Measurements from ENCODE around the gene CBX5.
"Not testable (repeated sequence)": the region's sequence is repeated elsewhere in the genome, so short reads cannot be mapped to it uniquely, and the experiment has no call there.

Gene CBX5

DNA sequence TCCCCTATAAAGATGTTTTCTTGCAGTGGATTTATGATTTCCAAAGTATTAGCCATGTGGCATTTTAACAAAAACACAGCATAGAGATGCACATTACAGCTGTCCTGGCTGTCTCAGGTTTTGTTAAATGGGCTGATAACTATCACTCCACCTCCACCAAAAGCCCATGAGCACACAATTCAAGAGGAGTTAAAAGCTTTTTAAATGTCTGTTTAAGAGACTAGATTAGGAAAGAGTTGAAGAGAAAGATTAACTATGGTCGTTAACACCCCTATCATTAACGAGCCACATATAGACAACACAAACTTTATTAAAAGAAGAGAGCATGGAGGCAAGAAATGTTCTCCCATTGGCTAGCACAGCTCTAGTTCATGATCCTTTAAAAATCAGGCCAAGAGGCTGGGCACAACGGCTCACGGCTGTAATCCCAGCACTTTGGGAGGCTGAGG is 14.5 kb downstream of the CBX5 start:
- DNase-seq: no peak

DNA sequence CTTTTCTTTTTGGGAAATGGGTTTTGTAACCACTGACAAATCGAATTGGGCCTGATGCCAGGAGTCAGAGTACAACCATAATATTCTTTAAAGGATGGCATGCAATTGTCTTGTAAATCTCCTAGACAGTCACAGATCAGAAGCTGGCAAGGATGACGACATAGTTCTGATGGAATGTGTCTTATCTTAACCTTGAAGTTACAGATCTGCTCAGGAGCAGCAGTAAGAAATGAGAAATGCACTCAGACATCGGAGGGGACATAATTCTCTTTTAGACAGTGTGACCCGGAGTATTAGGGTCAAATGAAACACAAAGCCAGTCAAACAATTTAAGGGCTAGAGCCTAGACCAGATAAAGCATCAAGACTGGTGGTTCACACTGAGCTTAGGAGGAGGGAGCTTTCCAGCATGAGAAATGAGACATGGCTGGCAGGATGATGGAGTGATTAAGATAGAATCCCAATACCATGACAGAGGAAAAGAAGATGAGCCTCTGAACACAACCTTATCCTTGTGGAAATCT is 17.5 kb downstream of the CBX5 start:
- DNase-seq: peak; percentile 77

DNA sequence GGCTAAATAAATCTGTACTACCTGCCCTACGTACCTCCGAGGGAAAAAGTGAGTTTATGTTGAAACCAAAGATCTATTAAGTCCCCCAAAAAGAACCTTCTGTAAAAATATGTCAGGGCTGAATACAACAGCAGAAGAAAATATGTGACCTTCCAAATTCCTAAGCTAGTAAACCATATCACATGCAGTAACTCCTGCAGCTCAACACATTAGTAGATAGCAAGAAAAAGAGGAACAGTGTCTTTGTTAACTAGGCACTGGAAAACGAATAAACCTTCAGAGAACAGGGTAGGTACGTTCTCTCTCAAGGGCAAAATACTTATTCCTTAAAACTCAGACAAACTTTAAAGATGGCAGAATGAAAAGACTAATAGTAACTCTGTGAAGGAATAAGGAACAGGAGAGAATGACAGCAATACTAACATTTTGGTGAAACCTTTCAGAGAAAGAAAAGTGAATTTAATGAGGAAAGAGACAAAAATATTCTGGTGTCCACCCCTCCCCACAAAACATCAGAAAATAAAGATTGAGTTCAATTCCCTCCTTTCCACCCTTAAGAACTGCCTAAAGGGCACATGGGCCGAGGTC is 18.0 kb downstream of the CBX5 start:
- peak; percentile 34 for DNase-seq

DNA sequence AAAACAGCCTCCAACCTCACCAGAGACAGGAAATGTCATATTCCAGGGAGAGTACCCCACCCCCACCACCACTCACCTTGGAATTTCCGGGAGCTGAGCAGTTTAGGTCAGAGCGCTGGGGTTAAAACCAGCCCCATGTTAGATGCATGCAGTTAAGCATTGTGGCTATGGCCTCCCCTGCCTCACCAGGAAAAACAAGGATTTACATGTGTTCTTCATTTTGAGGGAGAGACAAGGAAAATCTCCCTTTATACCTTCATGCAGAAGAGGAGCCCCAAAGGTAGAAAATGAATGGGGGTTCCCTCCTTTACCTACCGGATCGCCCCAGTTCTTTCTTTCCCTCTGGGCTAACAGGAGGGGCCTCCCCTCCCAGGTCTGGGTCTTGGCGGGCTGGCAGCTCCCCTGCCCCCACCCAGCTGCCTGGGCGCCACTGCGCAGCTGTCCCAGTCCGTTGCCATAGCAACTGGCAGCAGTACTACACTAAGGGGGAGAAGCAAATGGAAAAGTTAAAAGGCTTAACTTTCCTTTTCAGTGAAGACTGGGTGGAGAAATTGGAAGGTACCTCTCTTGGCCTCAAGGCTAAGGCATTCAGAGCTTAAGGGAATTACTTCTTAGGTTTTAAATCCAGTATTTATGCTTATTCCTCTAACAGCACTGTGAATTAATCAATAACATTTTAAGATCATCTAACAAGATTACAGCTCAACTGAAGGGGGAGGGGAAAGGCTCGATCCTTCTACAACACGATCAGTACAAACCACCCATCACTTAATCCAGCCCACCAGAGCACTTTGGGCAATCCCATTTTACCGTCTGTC is 20.5 kb downstream of the CBX5 start:
- peak; percentile 93 for DNase-seq

DNA sequence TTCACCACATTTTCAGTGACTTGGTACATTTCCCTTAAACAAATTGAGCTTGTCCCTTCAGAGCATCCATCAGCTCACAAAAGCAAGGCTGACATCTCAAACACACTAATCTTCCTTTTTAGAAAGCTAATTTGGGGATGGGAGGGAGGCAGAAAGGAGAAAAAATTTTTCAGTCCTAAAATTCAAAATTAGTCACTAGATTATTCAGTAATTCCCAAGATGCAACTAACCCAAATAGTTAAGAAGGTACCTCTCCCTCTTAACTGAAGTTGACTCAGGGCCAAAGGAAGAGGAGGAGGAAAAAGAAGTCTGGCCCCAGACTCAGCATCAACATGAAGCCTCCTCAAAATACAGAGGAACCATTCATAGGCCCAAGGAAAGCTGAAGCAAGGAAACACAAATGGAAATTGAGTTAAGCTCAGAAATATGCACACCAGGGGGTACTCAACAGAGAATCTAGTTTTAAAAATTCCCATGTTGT is 21.7 kb downstream of the CBX5 start:
- peak; percentile 86 for DNase-seq

DNA sequence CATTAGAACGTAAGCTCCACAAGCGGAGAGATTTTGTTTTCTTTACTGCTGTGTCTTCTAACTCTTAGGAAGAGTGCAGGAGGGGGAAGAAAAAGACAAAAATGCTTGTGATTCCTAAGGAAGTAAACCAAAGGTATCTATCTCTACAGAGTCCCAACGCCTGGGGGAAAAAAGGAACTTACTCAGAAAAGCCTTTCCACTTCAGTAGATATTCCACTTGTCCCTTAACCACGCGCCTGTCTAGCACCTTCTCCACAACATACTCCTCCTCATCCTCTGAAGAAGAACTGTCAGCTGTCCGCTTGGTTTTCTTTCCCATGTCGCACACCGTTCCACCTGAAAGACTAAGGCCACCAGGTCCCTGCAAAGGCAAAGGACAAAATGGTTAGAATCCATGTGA is 22.6 kb downstream of the CBX5 start:
- DNase-seq: no peak

DNA sequence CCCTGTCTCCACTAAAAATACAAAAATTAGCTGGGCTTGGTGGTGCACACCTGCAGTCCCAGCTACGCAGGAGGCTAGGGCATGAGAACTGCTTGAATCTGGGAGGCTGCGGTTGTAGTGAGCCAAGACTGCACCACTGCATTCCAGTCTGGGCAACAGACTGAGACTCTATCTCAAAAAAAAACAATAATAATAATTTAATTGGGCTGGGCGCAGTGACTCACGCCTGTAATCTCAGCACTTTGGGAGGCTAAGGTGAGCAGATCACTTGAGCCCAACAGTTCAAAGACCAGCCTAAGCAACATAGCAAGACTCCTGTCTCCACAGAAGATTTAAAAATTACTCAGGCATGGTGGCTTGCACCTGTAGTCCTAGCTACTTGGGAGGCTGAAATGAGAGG is 26.7 kb downstream of the CBX5 start:
- no peak for DNase-seq

DNA sequence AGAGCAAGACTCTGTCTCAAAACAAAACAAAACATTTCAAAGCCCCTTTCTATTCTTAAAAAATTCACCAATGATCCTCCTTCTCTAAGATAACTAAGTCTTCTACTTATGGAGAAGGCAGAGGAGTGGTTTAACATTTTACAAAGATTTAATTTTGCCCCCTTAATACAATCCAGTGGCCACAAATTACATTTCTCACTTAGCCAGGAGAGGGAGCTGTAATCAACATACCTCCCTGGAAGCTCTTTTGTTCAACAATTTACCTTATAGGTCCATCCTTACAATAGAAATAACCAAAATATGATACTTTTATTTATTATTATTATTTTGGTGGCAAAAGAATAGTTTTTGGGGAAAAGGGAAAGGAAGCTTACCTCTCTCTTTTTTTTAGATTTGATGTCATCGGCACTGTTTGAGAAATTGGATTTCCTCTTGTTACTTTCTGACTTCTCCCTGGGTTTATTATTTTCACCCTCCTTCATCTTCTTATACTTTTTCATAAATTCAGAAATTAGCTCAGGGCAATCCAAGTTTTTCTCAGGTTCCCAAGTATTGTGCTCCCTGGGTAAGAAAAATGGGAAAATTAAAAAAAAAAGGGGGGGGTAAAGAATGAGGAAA is 28.1 kb downstream of the CBX5 start:
- peak; percentile 63 for DNase-seq

DNA sequence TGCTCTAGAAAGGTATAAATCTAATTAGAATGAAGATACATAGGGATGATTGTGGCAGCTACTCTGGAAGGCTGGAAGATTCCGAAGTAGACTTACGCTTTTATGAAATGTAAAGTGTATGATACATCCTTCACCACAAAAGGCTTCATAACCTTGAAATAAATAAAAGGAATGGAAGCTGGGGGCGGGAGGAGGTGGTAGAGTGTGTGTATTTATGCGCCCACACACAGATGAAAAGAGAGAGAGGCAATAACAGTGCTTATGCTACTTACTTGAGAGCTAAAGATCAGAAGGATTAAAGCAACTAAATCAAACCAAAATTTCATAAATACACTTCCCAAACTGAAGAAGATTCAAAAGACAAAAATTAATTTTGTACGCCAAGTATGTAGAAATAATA is 30.4 kb downstream of the CBX5 start:
- DNase-seq: no peak

DNA sequence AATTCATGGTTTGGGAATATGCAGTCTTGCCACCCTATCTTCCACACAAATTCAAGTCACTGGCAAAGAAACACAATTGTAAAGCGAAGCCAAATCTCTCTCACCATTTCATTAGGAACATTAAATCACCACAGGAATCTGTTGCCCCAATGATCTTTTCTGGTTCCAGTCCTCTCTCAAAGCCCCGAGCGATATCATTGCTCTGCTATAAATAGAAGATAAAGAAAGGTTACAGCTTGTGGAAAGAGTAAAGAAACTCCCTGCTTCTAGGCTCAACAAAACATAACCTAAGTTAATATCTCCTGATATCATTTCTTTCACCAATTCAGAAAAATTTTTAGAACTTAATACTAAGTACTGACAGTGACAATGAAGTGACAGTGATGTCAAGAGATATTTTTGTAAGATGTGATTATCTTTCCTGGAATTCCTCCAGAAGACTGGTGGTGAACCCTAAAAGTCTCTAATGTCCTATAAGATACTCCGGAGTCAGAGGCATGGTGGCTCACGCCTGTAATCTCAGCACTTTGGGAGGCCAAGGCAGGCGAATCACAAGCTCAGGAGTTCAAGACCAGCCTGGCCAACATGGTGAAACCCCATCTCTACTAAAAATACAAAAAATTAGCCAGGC is 33.8 kb downstream of the CBX5 start:
- no peak for DNase-seq

DNA sequence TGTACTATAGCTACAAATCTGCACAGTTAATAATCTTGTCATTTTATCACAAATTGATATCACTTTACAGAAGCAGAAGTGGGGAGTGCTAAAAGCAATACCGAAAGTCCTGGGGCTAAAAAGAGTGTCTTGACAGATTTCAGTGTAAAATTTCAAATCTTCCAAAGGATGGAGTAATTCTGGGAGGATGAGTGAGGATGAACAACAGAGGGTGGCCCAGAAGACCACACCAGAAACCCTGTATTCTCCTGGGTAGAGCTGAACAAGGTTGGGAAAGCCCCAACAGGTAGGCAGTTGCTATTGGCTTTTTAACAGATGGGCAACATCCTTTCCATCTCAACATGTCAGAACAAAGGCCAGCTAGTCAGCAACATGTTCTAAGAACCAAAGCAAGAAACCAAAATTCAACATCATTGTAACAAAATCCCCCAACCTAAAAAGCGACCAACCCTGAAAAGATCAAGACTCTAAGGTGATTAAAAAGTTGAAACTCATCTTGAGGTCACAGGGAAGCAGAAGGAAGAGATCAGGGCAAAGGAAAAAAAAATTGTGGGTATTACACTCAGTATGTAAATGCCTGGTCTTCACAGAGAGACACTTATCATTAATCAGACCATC is 38.8 kb downstream of the CBX5 start:
- no peak for DNase-seq

DNA sequence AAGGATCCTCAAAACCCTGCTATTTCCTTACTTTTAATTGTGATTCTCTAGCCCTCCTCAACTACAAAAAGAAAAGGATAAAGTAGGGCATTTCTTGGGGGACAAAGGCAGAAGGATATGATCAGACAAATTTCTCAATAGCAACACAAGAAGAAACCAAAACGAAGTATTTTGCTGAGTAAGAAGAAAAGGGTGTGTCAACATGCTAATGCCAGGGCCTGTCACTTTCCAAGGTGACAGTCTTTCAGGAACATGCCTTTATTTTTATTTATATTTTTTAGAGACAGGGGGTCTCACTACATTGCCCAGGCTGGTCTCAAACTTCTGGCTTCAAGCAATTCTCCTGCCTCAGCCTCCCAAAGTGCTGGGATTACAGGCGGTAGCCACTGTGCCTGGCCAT is 39.8 kb downstream of the CBX5 start:
- no peak for DNase-seq

DNA sequence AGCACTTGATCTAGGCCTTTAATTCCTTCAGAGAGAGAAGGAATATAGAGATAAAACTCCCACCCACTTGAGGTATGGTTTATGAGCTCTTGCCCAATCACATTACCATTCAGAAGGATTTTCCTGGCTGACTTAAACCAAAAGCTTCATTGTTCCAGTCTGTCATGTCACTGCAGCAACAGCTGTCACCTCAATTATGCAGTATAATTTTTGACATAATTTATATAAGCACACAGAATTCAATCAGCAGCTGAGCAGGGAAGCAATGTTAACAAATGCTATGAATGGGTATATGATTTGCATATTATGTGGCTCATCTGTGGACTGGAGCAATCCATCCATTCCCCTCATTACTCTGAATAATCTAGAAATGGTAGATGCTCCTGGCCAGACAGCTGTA is 40.3 kb downstream of the CBX5 start:
- DNase-seq: no peak

DNA sequence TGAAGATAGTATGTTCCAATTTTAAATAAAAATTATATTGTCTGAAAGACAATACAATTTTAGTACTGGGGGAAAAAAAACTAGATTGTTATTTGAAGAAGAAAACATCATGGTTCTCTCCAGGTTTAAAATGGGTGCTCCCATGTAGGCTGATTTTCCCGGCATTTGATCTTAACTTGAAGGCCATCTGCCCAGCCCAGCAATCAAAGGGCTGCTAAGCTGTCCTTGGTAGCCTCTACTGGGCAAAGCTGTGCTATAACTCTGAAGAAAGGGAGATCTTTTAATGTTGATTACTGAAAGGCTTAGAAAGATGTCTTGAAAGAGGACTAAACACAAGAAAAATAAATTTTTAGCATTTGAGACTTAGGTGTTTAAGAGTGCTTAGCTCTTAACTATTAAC is 41.4 kb downstream of the CBX5 start:
- no peak for DNase-seq

DNA sequence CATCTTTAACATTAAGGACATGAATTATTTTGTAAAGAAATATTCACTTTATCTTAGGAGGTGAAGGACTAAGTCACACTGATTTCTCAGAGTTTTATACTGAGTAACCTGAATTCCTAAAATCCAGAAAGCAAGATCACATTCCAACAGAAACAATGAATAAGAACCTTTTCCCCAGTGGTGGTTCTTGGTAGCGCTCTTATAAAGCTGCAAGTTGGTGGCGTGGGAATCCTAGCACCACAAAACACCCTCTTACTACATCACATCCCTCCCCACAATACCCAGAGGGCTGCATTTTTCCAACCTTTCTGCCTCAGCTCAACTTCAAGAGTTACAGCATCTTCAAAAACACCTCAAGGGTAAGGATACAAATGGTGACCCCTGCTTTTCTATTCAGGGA is 47.1 kb downstream of the CBX5 start:
- DNase-seq: peak; percentile 80

DNA sequence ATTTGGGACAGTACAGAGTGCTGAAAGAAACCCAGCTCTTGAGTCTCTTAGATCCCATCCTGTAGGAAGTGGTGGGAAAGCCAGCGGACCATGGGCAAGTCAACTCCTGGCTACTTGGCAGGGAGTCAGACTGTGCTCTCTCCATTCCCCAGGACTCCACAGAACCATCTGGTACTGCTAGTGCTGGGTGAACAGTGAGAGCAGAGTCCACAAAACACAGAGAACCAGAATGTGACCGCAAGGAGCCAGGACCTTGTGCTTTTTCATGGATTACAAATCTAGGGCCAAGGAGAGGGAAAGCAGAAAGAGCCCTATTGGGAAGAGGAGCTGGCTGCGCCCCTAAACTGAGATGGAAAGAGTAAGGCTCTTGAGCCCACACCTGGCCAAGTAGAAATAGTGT is 48.7 kb downstream of the CBX5 start:
- DNase-seq: not testable (repeated sequence)

DNA sequence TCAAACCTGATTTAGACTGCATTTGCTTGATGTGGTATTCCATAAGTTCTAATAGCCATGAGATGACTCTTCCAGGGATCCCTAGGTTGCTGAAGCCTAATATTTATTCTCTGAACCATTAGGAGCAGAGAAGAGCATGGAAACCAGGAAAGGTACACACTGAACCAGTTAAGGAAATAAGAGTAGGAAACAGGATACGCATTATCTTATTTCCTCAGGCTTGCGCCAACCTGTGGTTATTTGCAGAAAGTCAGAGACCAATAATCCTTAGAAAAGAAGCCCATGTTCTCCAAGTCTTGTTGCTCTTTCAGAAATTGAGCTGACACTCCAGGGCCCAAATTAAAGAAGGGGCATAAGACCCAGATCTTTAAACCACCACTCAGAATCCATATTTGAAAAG is 49.4 kb downstream of the CBX5 start:
- DNase-seq: no peak

DNA sequence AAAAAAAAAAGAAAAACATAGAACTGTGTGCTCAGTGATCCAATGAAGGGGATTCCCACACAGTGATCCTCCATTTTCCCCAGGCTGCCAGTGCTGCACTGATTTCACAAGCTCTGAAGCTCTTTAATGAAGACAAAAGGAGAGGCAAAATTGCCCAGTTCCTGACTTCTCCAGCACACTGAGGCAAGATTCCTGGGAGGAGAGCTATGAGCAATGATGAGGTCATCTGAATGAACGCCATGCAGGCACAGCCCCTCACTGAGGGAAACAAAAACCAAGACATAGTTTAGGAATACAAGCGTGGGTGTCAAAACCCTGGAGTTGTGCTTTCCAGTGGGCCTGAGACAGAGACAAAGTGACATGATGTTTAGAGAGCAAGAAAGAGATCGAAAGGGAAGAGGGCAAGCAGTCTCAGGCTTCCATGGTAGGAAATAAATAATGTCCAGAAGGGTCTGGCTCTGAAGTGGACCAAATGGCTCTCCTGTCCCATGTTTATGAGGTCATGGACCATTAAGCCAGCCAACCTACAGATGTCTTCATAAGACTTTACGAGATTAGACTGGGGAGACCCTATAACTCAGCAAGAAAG is 50.2 kb downstream of the CBX5 start:
- DNase-seq: peak; percentile 95

DNA sequence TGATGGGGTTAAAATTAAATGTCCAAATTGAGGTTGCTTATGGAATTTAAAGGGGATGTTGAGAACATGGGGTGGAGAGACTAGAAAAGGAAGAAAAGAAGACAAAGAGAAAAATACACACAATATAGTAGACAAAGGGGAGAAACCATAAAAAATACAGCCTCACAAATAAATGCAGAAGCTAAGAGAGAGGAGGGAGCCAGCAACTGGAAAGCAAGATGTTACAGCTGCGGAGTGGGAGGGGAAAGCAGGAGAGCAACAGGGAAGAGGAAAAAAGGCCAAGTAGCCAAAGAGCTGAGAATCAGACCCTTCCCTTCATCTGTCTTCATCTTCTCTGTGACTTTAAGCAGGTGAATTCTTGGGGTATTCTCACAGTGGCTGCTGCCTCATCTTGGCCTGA is 51.5 kb downstream of the CBX5 start:
- DNase-seq: no peak

DNA sequence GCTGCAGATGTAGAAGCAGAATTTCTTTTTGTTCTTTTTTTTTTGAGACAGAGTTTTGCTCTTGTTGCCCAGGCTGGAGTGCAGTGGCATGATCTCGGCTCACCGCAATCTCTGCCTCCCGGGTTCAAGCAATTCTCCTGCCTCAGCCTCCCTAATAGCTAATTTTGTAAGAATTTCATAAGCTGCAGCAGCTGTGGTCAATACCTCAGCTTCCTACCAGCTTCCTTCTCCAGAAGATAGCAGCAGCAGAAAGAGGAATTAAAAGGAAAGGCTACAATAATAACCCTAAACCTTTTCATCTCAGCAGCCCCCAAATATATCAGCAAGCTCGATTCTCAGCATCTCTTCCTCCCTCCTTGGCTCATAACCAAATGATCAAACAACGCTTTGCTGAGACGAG is 52.0 kb downstream of the CBX5 start:
- not testable (repeated sequence) for DNase-seq

DNA sequence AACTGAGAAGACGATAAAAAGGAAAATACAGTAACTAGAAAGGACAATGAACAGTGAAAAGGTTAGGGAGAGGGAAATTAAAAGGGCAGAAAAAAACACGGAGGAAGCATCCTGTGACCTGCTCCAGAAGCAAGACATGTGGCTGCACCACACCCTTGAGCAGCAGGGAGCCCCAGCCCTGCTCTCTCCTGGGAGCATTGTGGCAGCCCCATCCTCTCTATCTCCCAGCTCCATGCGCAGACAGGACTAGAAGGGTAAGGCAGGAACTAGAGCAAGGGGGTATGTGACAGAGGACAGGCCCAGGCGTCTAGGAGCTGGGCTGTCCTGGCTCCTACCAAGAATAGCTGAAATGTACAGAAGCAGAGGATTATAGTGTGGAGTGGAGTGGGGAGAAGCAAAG is 52.5 kb downstream of the CBX5 start:
- no peak for DNase-seq

DNA sequence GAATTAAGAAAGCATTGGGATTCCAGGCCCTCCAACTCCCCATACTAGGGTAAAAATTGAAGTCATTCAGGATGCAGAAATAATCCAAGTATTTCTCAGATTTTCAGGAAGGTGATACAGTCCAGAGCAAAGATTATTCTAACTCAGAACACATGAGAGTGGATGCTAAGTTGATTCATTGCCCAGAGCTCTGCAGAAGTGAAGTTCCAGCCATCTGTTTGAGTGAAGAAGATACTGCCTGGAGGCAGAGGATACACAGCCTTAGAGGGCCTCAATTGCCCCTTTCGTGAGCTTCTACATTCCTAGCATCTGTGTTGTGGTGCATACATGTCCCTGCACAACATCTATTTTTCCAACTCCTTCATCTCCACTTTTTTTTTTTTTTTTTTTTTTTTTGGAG is 54.3 kb downstream of the CBX5 start:
- no peak for DNase-seq

DNA sequence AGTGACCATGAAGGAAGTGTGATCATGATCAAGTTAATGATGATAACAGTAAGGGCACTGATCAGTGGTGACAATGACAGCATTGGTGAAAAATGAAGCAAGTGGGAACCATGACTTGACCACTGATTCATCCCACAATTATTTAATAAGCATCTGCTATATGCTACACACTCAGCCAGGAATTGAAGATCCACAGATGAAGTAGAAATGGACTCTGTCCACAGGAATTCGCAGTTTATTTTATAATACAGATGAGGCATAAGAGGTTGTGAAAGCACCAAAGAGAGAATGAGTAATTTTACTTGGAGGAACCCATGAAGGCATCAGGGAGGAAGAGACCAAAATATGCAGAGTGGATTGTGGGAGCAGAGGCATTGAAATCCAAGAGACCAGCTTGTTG is 57.3 kb downstream of the CBX5 start:
- DNase-seq: peak; percentile 98
